Measurements from ENCODE around the gene TENT4B.

Gene TENT4B

GRCh38 chr16:50195756-50196155 is 42.6 kb downstream of the TENT4B start:
- no peak for DNase-seq (ENCODE audit: low read depth)

DNA sequence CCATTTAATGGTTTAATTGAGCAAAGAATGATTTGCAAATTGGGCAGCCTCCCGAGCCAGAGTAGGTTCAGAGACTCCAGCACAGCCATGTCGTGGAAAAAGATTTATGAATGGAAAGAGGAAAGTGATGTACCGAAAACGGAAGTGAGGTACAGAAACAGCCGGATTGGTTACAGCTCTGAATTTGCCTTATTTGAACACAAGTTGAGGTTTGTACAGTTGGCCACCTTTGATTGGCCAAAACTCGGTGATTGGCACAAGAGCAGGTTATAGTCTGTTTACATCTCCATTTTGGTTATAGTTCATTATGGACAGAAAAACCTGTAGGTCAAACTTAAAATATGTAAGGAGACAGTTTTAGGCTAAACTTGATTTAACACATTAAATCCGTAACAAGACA is 44.5 kb downstream of the TENT4B start:
- no peak for DNase-seq (ENCODE audit: low read depth)

- DNase-seq (ENCODE audit: low read depth) = no peak
Measured at GRCh38 chr16:50198802-50199403, 45.8 kb downstream of the TENT4B start.

- DNase-seq (ENCODE audit: low read depth) = no peak
Measured at GRCh38 chr16:50201787-50202186, 48.7 kb downstream of the TENT4B start.

- DNase-seq (ENCODE audit: low read depth) = no peak
Measured at GRCh38 chr16:50202926-50203624, 50.0 kb downstream of the TENT4B start.

DNA sequence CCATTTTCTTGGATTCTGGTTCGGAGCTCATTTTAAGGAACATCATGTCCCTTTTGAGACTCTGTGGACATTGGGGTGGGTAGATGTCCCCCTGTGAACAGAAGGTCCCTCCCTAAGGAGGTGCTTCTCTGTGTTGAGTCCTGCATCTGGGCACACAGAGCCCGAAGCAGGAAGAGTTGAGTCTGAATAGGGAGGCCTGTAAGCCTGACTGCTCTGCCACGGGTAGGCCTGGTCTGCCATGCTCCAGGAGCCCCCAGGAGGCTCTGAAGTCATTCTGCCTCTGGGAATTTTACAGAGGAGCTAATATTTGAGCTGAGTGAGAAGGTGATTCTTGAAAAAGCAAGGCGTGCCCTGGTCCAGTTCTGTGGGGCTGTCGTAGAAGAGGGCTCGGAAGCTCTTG is 50.6 kb downstream of the TENT4B start:
- DNase-seq (ENCODE audit: low read depth) = no peak

DNA sequence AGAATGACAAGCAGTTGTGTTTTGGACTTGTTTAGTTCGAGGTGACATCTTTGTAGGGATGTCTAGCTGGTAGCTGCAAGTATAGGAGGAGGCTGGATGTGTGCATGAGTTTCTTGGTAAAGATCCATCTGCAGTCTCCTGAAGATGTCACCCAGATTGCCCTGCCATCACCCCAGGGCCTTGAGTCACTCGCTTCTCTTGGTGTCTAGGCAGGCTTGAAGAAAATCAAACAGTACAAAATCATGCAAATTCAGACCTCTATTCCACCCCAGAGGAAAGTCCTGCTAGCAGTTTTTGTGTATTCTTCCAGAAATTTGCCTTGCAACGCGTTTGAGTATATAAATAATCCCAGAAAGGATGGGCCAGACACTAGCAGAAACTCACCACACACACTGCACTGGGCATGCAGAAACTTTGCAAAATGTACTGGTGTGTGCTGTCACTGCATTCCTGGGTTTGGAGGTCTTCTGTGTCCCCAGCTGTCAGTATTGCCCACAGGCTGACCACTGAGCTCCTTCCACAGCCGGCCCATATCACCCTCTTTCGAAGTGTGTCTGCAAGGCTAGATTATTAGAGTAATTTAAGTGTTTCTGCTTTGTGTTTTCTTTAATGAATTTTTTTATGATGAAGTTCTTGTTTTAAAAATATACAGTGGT is 51.5 kb downstream of the TENT4B start:
- DNase-seq (ENCODE audit: low read depth) = no peak

GRCh38 chr16:50207652-50208051 is 54.5 kb downstream of the TENT4B start:
- no peak for DNase-seq (ENCODE audit: low read depth)

GRCh38 chr16:50208460-50208931 is 55.4 kb downstream of the TENT4B start:
- no peak for DNase-seq (ENCODE audit: low read depth)

DNA sequence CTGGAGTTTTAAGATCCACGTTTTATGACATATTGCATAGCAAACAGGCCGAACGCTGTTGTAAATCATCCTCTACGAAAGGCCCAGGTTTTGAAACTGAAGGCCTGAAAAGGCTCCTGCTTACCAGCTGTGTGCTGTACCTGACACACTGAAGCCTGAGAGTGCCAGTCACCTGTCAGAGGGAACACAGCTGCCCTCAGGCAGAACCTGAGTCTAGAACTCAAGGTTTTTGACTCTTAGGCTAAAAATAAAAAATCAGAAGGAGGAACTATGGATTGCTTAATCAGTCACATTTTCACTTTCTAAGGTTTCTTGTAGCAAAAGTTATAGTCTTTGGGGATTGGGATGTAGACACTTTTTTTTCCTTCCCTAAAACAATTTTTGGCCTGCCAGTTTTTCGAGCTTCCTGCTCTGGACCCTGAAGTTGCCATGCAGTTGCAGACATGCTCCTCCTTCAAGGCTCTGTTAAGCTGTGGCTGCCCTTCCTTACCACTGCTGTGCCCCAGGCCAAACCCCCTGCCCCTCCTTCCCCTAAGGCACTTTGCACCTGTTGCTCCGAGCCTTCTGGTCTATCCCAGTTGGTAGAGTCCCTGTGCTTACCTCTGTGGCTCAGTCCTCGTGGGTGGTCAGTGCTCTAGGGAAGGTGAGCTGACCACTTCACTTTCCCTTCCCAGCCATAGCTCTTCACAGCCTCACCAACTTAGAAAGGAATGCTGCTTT is 56.6 kb downstream of the TENT4B start:
- DNase-seq (ENCODE audit: low read depth) = no peak

DNA sequence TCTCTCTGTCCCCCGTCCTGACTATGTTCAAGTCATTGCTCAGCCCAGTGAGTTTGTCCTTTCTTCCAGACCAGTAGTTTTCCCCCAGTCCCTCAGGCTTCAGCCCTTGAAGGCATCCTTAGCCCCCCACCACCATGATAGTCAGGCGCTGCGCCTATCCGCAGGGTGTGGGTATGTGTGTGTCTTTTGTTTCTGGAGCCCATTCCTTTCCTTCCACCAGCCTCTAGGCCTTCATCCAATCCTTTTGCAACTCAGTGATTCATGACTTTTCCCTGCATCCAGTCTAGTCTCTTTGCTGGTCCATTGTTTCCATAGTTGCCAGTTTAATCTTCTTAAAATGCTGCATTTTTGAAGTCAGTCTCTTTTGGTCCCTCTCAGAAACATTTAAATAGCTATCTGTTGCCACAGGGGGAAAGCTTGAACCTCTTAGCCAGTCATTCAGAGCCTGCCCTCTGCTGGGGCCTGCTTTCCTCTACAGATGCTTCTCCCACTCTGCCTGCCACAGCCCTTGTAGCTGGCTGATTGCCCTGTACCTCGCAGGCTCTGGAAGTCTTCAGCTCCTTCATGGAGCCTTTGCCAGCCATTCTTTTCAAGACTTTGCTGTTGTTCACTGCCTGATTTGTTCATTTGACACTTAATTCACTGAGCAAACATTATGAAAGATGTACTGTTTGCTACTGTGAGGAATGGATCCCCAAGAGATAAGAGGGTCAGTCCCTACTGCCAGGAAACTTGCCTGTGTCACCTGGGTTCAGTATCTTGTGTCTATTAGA is 57.3 kb downstream of the TENT4B start:
- peak; percentile 42 for DNase-seq (ENCODE audit: low read depth)

- DNase-seq (ENCODE audit: low read depth) = no peak
Measured at GRCh38 chr16:50213939-50214519, 60.9 kb downstream of the TENT4B start.

GRCh38 chr16:50215680-50216079 is 62.6 kb downstream of the TENT4B start:
- no peak for DNase-seq (ENCODE audit: low read depth)

- DNase-seq (ENCODE audit: low read depth) = no peak
Measured at GRCh38 chr16:50216231-50216630, 63.1 kb downstream of the TENT4B start.

DNA sequence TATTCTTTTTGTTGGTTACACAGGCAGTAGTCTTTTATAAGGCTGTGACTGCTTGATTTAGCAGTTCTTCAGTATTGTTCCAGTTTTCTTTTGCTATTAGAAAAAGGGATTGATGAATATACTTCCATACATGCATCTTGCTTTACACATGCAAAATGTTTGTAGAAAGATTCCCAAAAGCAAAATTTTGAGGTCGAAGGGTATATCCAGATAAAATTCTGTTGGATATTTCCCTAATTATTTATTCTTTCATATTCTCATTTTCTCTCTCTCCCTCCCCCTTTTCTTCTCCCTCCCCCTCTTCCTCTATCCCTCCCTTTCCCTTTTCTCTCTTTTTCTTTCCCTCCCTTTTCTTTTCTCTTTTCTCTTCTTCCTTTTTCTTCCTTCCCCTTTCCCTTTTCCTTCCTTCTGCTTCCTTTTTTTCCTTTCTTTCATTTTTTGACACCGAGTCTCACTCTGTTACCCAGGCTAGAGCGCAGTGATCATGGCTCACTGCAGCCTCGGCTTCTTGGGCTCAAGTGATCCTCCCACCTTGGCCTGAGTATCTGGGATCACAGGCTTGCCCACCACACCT is 66.4 kb downstream of the TENT4B start:
- no peak for DNase-seq (ENCODE audit: low read depth)

GRCh38 chr16:50224286-50224685 is 71.2 kb downstream of the TENT4B start:
- DNase-seq (ENCODE audit: low read depth) = no peak

- DNase-seq (ENCODE audit: low read depth) = no peak
Measured at GRCh38 chr16:50227120-50227519, 74.0 kb downstream of the TENT4B start.

GRCh38 chr16:50227665-50228064 is 74.6 kb downstream of the TENT4B start:
- DNase-seq (ENCODE audit: low read depth) = no peak

DNA sequence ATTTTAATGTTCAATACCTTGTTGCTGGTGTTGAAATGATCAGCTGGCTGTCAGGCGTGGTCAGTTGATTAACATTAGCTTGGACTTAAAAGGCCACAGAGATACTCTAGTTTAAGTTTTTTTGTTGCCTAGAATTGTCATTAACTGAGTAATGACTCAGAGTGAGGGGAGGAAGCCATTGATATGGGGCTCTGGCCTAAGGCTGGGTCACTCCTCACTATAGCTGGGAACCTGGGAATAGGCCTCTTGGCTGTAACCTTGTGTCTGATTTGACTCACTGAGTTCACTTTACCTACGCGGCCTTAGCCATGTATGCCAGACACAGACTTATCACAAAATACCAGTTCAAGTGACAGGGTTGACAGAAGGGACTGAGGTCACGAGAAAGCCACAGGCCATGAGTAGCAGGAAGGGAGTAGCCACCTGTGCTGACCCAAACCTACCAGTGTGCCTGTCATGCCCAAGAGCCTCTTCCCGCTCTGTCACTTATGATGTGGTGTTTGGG is 75.3 kb downstream of the TENT4B start:
- no peak for DNase-seq (ENCODE audit: low read depth)

- no peak for DNase-seq (ENCODE audit: low read depth)
Measured at GRCh38 chr16:50229149-50229726, 76.1 kb downstream of the TENT4B start.

All from activated T-cell treated with anti-CD3 and anti-CD28 coated beads for 1 hour (primary cell).